ENCODE measurements around the gene TTC7B.

Gene TTC7B

DNA sequence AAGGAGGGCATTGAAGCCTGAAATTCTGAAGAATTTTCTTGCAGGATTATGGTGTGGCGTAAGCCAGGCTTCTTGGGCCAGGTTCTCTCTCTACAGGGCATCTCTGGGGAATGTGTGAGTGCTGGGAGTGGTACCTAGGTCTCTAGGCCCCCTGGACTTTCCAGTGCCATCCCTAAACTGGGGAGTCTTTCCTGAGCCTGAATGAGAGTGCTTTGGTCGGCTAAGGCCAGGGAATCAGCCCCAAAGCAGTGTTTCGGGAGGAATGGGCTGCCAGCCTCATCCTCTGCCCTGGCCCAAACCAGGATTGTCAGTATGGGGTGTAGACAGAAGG is 325.5 kb downstream of the TTC7B start:
- DNase-seq (ENCODE audit: low read depth, low spot score) = no peak

DNA sequence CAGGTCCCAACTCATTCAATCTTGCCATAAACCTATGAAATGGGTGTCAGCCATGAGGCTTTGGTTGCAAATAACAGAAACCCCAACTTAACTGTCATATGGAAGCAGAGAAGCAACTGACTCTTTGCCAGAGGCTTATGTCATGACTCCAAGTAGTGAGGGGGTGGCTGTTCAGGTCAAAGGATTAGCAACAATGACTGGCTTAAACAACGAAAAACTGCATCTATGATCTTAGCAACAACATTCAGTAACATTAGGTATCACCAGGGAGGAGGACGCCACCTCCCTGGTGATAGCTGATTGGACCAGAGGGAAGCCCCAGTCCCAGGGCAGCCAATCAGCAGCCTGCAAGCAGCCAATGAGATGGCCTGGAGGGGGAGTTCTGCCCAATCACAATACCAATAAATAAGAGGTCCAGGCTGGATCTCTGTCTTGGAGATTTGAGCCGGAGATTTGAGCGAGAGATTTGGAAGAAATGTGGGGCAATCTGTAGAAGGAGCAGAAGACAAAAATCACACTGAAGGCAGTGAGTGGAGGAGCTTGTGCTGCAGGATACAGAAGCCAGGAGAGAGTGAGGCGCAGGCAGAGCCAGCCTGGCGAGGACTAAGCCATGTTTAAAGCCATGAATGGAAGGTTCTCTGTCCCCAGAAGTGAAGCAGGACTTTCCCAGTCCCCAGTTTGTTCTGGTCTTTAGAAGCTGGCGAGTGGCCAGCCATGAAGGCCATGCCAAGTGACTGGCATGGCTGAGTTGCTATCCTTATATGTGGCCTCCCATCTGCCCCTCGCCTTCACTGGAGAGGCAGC is 326.1 kb downstream of the TTC7B start:
- no peak for DNase-seq (ENCODE audit: low read depth, low spot score)

DNA sequence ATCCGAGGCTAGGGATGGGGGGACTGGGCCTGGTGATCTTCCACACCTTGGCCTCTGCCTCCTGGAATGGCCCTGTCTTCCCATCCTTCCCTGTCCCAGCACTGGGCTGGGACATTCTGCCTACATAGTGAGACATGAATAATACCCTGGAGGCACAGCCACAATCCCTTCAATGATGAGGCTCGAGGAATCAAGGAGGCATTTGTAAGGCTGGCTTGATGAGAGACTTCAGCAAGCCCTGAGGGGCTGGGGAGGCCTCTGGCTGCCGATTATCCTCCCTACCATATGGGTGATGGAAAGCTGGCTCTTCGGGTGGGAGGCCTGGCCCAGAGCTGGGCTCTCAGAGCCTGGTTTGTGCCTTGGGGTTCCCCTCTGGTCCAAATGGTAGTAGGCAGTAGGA is 326.9 kb downstream of the TTC7B start:
- no peak for DNase-seq (ENCODE audit: low read depth, low spot score)

DNA sequence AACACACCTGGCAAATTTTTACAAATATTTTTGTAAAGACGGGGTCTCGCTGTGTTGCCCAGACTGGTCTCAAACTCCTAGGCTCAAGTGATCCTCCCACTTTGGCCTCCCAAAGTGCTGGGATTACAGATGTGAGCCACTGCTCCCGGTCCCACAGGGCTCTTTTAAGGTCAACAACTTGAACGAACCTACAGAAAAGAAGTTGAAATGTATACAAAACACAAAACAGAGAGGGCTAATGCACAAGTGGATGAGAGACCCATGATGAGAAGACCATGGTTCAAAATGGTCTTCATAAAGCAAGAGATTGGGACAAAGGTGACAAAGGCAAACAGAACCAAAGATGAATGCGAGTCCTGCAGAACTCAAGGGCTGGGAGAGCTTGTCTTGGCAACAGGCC is 328.0 kb downstream of the TTC7B start:
- DNase-seq (ENCODE audit: low read depth, low spot score) = no peak

DNA sequence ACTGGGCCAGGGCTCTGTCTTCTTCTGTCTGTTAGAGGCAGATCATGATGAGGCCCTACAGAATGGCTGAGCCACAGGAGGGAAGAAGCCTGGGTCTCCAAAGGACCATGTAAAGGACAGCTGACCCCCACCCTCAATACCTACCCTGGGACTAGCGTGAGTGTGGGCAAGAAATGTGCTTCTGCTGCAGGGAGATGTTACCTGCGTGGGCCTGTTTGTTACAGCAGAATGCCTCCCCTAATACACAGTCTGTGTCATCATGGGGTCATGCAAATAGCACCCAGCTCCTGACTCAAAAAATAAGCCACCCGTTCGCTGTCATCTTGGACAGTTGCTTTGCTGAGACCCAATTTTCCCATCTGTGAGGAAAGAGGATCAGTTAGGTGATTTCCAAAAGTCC is 328.8 kb downstream of the TTC7B start:
- no peak for DNase-seq (ENCODE audit: low read depth, low spot score)

DNA sequence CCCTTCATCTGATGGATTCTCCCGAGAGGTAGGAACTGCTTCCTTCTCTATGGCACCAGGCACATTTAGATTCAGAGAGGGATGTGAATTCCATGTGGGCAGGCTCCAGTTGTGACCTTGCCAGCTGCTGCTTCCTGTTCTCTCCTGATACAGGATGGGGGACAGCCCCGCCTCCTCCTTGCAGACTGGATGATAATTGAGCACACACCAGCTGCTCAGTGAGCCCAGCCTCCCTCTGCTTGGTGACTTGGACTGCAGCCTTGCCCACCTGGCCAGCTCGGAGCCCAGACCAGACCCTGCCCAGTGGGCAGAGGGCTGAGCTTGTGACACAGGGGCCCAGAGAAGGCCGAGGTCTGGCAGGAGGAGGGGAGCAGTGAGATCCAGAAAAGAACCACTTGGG is 329.2 kb downstream of the TTC7B start:
- DNase-seq (ENCODE audit: low read depth, low spot score) = no peak

DNA sequence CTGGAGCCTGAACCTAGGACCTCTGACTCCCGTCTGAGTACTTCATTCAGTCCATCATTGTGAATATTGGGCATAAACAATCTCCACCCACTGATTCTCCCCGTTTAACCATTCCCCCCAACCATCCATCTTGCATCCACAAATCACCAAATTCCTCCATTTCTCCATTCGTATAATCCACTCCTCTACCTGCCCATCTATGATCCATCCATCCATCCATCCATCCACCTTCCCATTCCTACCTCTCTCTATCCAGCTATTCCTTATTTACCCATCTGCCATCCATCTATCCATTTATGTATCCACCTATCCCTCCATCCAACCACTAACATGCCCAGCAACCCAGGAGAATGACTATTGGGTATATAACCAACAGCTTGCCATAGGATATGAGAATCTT is 331.9 kb downstream of the TTC7B start:
- no peak for DNase-seq (ENCODE audit: low read depth, low spot score)

DNA sequence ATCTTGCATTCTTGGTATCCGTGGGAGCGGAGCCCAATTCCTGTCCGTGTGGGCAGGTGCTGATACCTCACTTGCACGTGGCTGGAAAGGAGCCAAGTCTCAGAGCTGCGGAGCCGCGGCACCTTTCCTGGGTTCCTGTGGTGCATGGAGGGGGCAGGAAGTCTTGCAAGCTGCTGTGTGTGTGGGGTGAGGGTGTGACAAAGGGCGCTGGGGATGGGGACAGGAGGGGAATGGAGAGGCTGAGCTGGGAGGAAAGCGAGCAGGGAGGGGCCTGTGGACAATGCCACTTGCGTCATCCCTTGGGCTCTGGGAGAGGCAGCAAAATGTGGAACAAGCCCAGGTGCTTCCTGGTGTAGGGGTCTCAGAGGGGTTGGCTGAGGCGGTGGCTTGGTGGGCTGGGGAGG is 332.7 kb downstream of the TTC7B start:
- DNase-seq (ENCODE audit: low read depth, low spot score) = no peak

DNA sequence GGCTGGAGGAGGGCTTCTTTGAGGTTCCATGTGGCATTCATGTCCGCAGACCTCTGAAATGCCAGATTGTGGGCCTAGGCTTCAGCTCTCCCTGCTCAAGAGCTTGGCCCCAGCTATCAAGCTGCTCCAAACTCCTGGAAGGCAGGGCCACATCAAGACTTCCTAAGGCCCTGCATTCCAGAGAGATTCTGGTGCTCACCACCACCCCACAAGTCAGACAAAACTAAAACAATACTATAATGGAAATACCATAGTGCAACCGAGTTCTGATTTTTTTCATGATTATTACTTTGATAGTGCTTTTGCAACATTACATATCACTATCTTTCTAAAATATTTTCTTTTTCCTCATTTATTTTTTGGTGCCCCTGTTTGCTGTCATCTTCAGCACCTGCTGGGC is 333.1 kb downstream of the TTC7B start:
- no peak for DNase-seq (ENCODE audit: low read depth, low spot score)

DNA sequence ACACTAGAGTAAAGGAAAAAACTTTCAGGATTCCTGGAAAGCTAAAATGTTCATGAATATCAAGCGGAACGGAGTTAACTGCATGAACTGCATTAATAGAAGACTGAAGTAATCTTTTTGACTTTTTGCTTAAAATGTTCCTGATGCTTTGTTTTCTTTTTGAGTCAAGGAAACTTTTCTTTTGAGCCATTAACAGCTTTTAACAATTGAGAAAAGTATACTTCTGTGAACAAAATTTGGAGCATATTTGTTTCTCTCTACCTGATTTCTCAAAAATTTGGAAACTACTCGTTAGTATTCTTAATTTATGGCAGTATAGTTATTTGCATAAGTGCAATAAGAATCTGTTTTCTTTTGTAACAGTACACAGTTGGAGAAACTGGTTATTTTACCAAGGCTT is 340.9 kb downstream of the TTC7B start:
- DNase-seq (ENCODE audit: low read depth, low spot score) = no peak

All from brain pericyte (primary cell).